Panc1 (cell line): ENCODE data around the gene CD244. TPM values are rescaled to one million over a fixed set of nuclear protein-coding genes. Genes with fewer than 3 reads are reported as not detected.

Experiments used
- ATAC-seq: fragments of 200-7000 bp; cut with Tn5 transposase; 2 replicates; pipeline ENCODE4 v1.9.1; 2020; ENCODE audit warnings: mild to moderate bottlenecking, moderate library complexity
- BruUV-seq: library from RNA; stranded (reverse); fragments of 400-500 nt; replicated peaks from 2 replicates; lab custom pipeline; 2021; lab: Mats Ljungman, UMichigan
- CTCF ChIA-PET: fragments of 300-600 bp; sonication (Branson Sonifier 250); formaldehyde crosslinking; loops from one replicate; lab custom pipeline; 2022; ENCODE audit warnings: antibody characterized with exemption; lab: Charles Lee
- POLR2A ChIA-PET: fragments of 300-600 bp; sonication (Branson Sonifier 250); formaldehyde crosslinking; loops from one replicate; lab custom pipeline; 2022; ENCODE audit warnings: antibody characterized with exemption; lab: Charles Lee
- DNase-seq: peaks from one replicate; pipeline ENCODE4 v3.0.0-alpha.2; 2010; ENCODE audit warnings: low read depth, low spot score
- H3K27ac ChIP-seq: 2 replicates; pipeline ENCODE4 v1.5.1; 2011; ENCODE audit warnings: mild to moderate bottlenecking, low read length, inconsistent platforms
- H3K27me3 ChIP-seq: fragments of 200-500 bp; sonication (Bioruptor generic); 2 replicates; pipeline ENCODE4 v1.6.0; 2014; ENCODE audit warnings: low read length, inconsistent platforms; ENCODE audit not compliant: control insufficient read depth, insufficient read depth
- H3K36me3 ChIP-seq: fragments of 200-500 bp; sonication (Bioruptor generic); 2 replicates; pipeline ENCODE4 v1.5.1; 2014; ENCODE audit warnings: inconsistent platforms, mild to moderate bottlenecking, low read length, moderate library complexity; ENCODE audit not compliant: control insufficient read depth, insufficient read depth
- H3K4me1 ChIP-seq: 2 replicates; pipeline ENCODE4 v1.5.1; 2011; ENCODE audit warnings: inconsistent platforms, mild to moderate bottlenecking, low read length, moderate library complexity; ENCODE audit not compliant: control insufficient read depth, insufficient read depth
- H3K4me3 ChIP-seq, 2 experiments: 2 replicates each; pipeline ENCODE4 v1.5.1; 2011 to 2012; ENCODE audit warnings: low read depth in 2 of 2, low read length in 2 of 2, mild to moderate bottlenecking in 2 of 2, inconsistent platforms in 1 of 2, moderate library complexity in 1 of 2
- H3K9me3 ChIP-seq: fragments of 200-500 bp; sonication (Bioruptor generic); 2 replicates; pipeline ENCODE4 v1.5.1; 2014; ENCODE audit warnings: low read depth, mild to moderate bottlenecking, inconsistent platforms, low read length, moderate library complexity; ENCODE audit not compliant: control insufficient read depth, insufficient read depth
- POLR2AphosphoS5 ChIP-seq: IDR thresholded peaks from 2 replicates; pipeline ENCODE4 v1.6.1; 2012; ENCODE audit warnings: mild to moderate bottlenecking, low read depth, low read length, moderate library complexity
- SIN3A ChIP-seq: IDR thresholded peaks from 2 replicates; pipeline ENCODE4 v1.6.1; 2012; ENCODE audit warnings: low read depth, mild to moderate bottlenecking, low read length, moderate library complexity, borderline replicate concordance; ENCODE audit not compliant: insufficient read depth
- TCF7L2 ChIP-seq: IDR thresholded peaks from 2 replicates; pipeline ENCODE4 v1.6.1; 2011; ENCODE audit warnings: mild to moderate bottlenecking, low read depth, low read length, inconsistent platforms
- in situ Hi-C: cut with HindIII; loops from 2 replicates; pipeline ENCODE4 v1.10.0; 2016; ENCODE audit warnings: low sequenced_read_pairs, low pct_unique_long_range_greater_than_20kb
- intact Hi-C: fragments of 100-400 bp; cut with micrococcal nuclease; formaldehyde crosslinking; loops from one replicate; pipeline ENCODE4 v1.10.0; 2022; ENCODE audit not compliant: unreplicated experiment
- total RNA-seq: library from RNA; stranded (reverse); gene quantifications from one replicate; pipeline ENCODE4 v1.2.1, GENCODE V29; 2021; ENCODE audit not compliant: unreplicated experiment
- TF ChIP-seq, protein P1 (sequence below), 2 experiments: IDR thresholded peaks; 2 replicates each; pipeline ENCODE4 v1.6.1; 2011 to 2012; ENCODE audit warnings: low read depth in 2 of 2, control low read depth in 1 of 2, low read length in 1 of 2, mild to moderate bottlenecking in 1 of 2, moderate library complexity in 1 of 2; ENCODE audit not compliant: insufficient read depth in 1 of 2
- TF ChIP-seq, protein P2 (sequence below): fragments of 450-650 bp; IDR thresholded peaks from 2 replicates; pipeline ENCODE4 v1.5.1; 2017; ENCODE audit warnings: mild to moderate bottlenecking

Gene CD244
- total RNA-seq, 1 experiment from 2014 or later, result not detected

- no peaks in the 10 kb centered on the region for H3K9me3 ChIP-seq
- peaks cover 12% of the 10 kb centered on the region for H3K27me3 ChIP-seq
- intact Hi-C loops (loop anchor here (1.0 kb wide), 1 partner anchor 116 kb away; no protein-coding TSS in a partner anchor), in situ Hi-C loops (no loop called here)
- no TSS peak for BruUV-seq
- CTCF ChIA-PET, result interaction anchor here (1.9 kb wide), 1 partner anchor 115 kb away, joined by 8 read pairs; no protein-coding TSS in a partner anchor
- H3K36me3 ChIP-seq, result no peaks in the 10 kb centered on the region
- H3K4me3 ChIP-seq, result no peak overlapping the region
- no peak overlapping the region for H3K27ac ChIP-seq
- ATAC-seq (no peak), DNase-seq (no peak)
- H3K4me1 ChIP-seq, result no peaks in the 10 kb centered on the region
- TF ChIP-seq, protein P1, sequence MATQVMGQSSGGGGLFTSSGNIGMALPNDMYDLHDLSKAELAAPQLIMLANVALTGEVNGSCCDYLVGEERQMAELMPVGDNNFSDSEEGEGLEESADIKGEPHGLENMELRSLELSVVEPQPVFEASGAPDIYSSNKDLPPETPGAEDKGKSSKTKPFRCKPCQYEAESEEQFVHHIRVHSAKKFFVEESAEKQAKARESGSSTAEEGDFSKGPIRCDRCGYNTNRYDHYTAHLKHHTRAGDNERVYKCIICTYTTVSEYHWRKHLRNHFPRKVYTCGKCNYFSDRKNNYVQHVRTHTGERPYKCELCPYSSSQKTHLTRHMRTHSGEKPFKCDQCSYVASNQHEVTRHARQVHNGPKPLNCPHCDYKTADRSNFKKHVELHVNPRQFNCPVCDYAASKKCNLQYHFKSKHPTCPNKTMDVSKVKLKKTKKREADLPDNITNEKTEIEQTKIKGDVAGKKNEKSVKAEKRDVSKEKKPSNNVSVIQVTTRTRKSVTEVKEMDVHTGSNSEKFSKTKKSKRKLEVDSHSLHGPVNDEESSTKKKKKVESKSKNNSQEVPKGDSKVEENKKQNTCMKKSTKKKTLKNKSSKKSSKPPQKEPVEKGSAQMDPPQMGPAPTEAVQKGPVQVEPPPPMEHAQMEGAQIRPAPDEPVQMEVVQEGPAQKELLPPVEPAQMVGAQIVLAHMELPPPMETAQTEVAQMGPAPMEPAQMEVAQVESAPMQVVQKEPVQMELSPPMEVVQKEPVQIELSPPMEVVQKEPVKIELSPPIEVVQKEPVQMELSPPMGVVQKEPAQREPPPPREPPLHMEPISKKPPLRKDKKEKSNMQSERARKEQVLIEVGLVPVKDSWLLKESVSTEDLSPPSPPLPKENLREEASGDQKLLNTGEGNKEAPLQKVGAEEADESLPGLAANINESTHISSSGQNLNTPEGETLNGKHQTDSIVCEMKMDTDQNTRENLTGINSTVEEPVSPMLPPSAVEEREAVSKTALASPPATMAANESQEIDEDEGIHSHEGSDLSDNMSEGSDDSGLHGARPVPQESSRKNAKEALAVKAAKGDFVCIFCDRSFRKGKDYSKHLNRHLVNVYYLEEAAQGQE (IDR thresholded peaks at IDR 0.05; ENCODE audit: insufficient read depth in 1 of 2, low read depth in 2 of 2, low read length in 1 of 2), result no peak
- TF ChIP-seq POLR2AphosphoS5 (no peak), TCF7L2 (no peak), SIN3A (no peak)
- TF ChIP-seq, protein P2, sequence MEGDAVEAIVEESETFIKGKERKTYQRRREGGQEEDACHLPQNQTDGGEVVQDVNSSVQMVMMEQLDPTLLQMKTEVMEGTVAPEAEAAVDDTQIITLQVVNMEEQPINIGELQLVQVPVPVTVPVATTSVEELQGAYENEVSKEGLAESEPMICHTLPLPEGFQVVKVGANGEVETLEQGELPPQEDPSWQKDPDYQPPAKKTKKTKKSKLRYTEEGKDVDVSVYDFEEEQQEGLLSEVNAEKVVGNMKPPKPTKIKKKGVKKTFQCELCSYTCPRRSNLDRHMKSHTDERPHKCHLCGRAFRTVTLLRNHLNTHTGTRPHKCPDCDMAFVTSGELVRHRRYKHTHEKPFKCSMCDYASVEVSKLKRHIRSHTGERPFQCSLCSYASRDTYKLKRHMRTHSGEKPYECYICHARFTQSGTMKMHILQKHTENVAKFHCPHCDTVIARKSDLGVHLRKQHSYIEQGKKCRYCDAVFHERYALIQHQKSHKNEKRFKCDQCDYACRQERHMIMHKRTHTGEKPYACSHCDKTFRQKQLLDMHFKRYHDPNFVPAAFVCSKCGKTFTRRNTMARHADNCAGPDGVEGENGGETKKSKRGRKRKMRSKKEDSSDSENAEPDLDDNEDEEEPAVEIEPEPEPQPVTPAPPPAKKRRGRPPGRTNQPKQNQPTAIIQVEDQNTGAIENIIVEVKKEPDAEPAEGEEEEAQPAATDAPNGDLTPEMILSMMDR, result no peak
- POLR2A ChIA-PET, result no interaction called here
Observed at GRCh38 chr1:160835751-160836150, 26.9 kb downstream of the CD244 start.

DNA sequence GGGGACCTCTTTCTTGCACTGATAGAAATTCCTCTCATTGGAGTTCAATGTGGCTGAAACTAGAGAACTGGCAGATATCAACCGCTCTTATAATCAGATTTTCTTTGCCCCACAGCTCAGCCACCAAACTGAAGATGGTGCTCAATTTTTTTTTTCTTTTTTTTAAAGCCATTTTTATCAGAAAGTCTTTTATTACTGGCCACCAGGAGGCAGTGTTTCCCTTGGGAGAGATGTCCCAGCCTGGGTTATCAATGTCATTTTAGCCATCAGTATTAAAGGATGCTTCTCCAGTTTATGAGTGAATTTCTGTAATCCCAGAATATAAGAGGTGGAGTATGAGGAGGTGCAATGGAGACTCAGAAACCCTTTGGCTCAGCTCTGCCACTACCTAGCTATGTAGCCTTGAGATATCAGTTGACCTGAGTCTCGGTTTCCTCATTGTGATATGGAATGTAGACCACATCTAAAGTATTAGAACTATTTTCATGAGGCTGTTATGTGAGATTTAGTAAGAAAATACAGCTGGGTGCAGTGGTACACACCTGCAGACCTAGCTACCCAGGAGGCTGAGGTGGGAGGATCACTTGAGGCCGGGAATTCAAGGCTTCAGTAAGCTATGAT, 27.6 kb downstream of the CD244 start:
- CTCF ChIA-PET, result interaction anchor here (0.5 to 1.9 kb wide), 3 partner anchors 100 to 124 kb away, joined by 3 to 8 read pairs (median 4); no protein-coding TSS in a partner anchor
- DNase-seq, result no peak
- no peak overlapping the region for H3K4me3 ChIP-seq
- H3K27me3 ChIP-seq, result peaks cover 12% of the 10 kb centered on the region
- POLR2A ChIA-PET, result no interaction called here
- H3K4me1 ChIP-seq, result no peaks in the 10 kb centered on the region
- no peak overlapping the region for H3K27ac ChIP-seq
- H3K36me3 ChIP-seq, result no peaks in the 10 kb centered on the region
- no peaks in the 10 kb centered on the region for H3K9me3 ChIP-seq
- in situ Hi-C loops, result no loop called here
- intact Hi-C loops, result loop anchor here (1.0 kb wide), 1 partner anchor 116 kb away; no protein-coding TSS in a partner anchor
- no peak for ATAC-seq
- no TSS peak for BruUV-seq
- TF ChIP-seq, protein P2, result peak; percentile 69
- TF ChIP-seq, protein P1 (IDR thresholded peaks at IDR 0.05; ENCODE audit: insufficient read depth in 1 of 2, low read depth in 2 of 2, low read length in 1 of 2), result no peak
